Fibroblast of skin of abdomen (primary cell): Measurements from ENCODE around the gene CIT.

Experiments used
- DNase-seq: peaks from one replicate; pipeline ENCODE4 v3.0.0-alpha.2; 2013

Gene CIT

DNA sequence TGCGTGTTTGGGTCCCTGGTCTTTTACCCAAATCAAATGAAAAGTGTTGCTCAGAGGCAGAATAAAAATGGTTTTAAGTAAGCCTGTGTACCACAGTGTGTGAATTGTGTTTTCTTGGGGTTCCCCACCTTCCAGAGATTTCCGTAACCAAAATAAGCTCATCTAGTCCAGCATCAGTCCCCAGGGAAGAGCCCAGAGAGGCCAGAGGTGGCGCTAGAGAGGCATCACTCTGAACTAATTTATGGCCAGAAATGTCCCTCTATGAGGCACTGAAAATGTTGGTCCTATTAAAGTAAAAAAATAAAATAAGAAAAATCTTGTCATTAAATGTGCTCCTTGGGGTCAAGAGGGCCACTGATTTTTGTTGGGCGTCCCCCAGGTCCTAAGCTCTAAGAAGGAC is 234.1 kb downstream of the CIT start:
- DNase-seq: no peak
